Activated T-cell treated with anti-CD3 and anti-CD28 coated beads, Interleukin-2, amount 50 U/mL, for 72 hours (primary cell): ENCODE results near the gene OXA1L. TPM values are rescaled to one million over a fixed set of nuclear protein-coding genes. Genes with fewer than 3 reads are reported as not detected.
"Not testable (repeated sequence)": the region's sequence is repeated elsewhere in the genome, so short reads cannot be mapped to it uniquely, and the experiment has no call there.

Experiments
- ATAC-seq, 2 donors: fragments of 150-1000 bp; cut with Tn5 transposase; replicated peaks in 1 of 2; 2 replicates each; pipeline ENCODE4 v1.10.0; 2021; ENCODE audit warnings: moderate library complexity in 2 of 2, mild to moderate bottlenecking in 1 of 2
- DNase-seq, 2 donors: peaks; one replicate each; pipeline ENCODE4 v3.0.0; 2021 to 2022; ENCODE audit warnings: mixed read lengths in 1 of 2
- H3K27ac Mint-ChIP-seq: one replicate; pipeline ENCODE4 v1.8.0; 2022; ENCODE audit warnings: mild to moderate bottlenecking, moderate library complexity, mixed read lengths
- H3K27me3 Mint-ChIP-seq: one replicate; pipeline ENCODE4 v1.8.0; 2022; ENCODE audit warnings: low read depth, mixed read lengths
- H3K36me3 Mint-ChIP-seq, 2 donors: one replicate each; pipeline ENCODE4 v1.8.0; 2022; ENCODE audit warnings: mixed read lengths in 2 of 2, mild to moderate bottlenecking in 1 of 2; ENCODE audit not compliant: insufficient read depth in 2 of 2
- H3K4me1 Mint-ChIP-seq: one replicate; pipeline ENCODE4 v1.8.0; 2022; ENCODE audit warnings: low read depth, mixed read lengths
- H3K4me3 Mint-ChIP-seq, 2 donors: one replicate each; pipeline ENCODE4 v1.8.0; 2022; ENCODE audit warnings: mild to moderate bottlenecking in 2 of 2, mixed read lengths in 2 of 2, moderate library complexity in 2 of 2
- H3K9me3 Mint-ChIP-seq, 2 donors: one replicate each; pipeline ENCODE4 v1.8.0; 2022; ENCODE audit warnings: mixed read lengths in 2 of 2
- total RNA-seq, 2 donors: library from RNA; stranded (reverse); gene quantifications; one replicate each; pipeline ENCODE4 v1.2.3, GENCODE V29; 2022

OXA1L gene
- total RNA-seq, 2 donors from 2014 or later = 135 to 136 TPM

- no peak for ATAC-seq
- Mint-ChIP-seq H3K27ac (no peak overlapping the region), H3K4me3 (no peak overlapping the region), H3K9me3 (no peaks in the 10 kb centered on the region), H3K27me3 (peaks cover 17% of the 10 kb centered on the region), H3K4me1 (peaks cover 11% of the 10 kb centered on the region), H3K36me3 (no peaks in the 10 kb centered on the region)
- no peak for DNase-seq
Measured at GRCh38 chr14:22793976-22794375, 27.5 kb downstream of the OXA1L start.

DNA sequence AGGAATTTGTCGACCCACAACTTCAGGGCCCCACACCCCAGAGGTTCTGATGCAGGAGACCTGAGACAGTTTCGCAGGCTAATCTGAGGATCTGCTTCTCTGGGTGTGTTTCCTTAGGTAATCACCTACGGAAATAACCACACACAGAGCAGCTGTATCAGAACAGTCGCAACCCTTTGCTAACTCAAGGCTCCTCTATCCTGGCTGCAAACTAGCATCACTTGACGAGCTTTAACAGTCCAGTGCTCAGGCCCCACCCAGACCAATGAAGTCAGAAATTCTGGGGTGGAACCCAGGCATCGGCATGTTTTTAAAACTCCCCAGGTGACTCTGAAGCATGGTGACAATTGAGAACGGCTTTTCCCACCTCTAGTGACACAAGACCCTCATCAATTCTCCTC, 28.1 kb downstream of the OXA1L start:
- Mint-ChIP-seq H3K27me3 (peaks cover 18% of the 10 kb centered on the region), H3K27ac (no peak overlapping the region), H3K4me3 (no peak overlapping the region), H3K36me3 (no peaks in the 10 kb centered on the region), H3K9me3 (no peaks in the 10 kb centered on the region), H3K4me1 (peaks cover 10% of the 10 kb centered on the region)
- no peak for ATAC-seq
- DNase-seq = no peak

- H3K4me3 Mint-ChIP-seq = no peak overlapping the region
- no peaks in the 10 kb centered on the region for H3K4me1 Mint-ChIP-seq
- H3K27ac Mint-ChIP-seq = no peak overlapping the region
- ATAC-seq (no peak), DNase-seq (no peak)
- no peaks in the 10 kb centered on the region for H3K9me3 Mint-ChIP-seq
- no peaks in the 10 kb centered on the region for H3K36me3 Mint-ChIP-seq
- H3K27me3 Mint-ChIP-seq = peaks cover 30% of the 10 kb centered on the region
Measured at GRCh38 chr14:22796087-22796707, 29.7 kb downstream of the OXA1L start.

DNA sequence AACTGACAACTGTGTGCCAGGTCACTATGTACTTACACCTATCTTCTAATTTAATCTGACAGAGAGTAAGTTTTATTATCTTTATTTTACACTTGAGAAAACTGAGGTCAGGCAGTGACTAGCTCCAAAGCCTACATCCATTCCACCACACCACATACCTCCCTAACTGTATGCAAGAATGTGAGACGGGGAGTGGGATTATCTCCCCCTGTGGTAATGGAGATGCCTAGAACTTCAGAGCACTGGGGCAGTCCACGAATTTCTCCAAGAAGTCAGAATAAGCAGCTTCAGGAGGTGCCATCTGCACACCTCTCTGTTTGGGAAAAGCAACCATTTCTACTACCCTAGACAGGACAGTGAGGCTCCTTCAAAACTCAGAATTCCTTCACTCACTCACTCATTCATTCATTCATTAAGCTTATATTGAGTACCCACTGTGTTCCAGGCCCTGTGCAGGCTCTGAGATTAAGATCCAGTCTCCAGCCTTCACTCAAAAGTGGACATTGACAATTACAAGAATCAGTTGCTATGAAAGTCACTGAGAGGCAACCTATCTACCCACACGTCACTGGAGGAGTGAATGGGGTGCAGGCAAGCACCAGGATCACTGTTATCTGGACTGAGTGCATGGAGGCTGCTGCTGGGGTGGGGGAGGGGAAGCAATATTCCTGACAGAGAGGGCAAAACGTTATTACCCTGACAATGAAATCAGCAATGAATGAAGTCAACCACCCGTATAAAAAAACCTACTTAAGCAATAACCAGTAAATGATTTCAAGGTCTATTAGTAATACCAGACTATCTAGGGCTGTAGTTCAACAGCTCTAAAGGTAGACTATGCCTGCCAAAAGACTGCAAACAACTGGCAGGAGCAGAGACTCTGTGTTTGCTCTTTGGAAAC, 30.8 kb downstream of the OXA1L start:
- H3K9me3 Mint-ChIP-seq = no peaks in the 10 kb centered on the region

GRCh38 chr14:22798528-22798927, 32.0 kb downstream of the OXA1L start:
- Mint-ChIP-seq H3K36me3 (no peaks in the 10 kb centered on the region), H3K27me3 (peaks cover 48% of the 10 kb centered on the region), H3K9me3 (no peaks in the 10 kb centered on the region), H3K27ac (no peak overlapping the region), H3K4me3 (no peak overlapping the region), H3K4me1 (no peaks in the 10 kb centered on the region)
- no peak for DNase-seq
- no peak for ATAC-seq

More for the DNA sequence above, 30.8 kb downstream of the OXA1L start:
- Mint-ChIP-seq H3K4me3 (no peak overlapping the region), H3K36me3 (no peaks in the 10 kb centered on the region), H3K4me1 (no peaks in the 10 kb centered on the region), H3K27ac (no peak overlapping the region), H3K27me3 (peaks cover 39% of the 10 kb centered on the region)
- DNase-seq = no peak
- ATAC-seq = no peak

- DNase-seq = no peak
- Mint-ChIP-seq H3K36me3 (no peaks in the 10 kb centered on the region), H3K27ac (no peak overlapping the region), H3K9me3 (no peaks in the 10 kb centered on the region), H3K4me3 (no peak overlapping the region), H3K4me1 (no peaks in the 10 kb centered on the region), H3K27me3 (peaks cover 48% of the 10 kb centered on the region)
- no peak for ATAC-seq
Measured at GRCh38 chr14:22800346-22800745, 33.9 kb downstream of the OXA1L start.

DNA sequence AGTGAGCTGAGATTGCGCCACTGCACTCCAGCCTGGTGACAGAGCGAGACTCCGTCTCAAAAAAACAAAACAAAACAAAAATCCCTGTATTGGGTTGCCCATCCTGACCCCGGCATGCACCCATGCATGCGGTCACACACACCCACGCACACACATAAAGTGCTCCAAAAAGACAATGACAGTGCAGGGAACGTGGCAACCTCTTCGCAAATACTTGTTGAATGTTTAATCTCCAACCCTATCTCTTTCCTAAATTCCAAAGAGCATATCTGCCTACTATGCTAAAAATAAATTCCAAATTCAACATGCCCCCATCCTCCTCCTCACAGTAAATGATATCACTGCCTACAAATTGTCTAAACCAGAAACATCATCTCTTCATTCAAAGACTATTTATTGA, 35.2 kb downstream of the OXA1L start:
- Mint-ChIP-seq H3K27ac (no peak overlapping the region), H3K4me3 (no peak overlapping the region), H3K36me3 (no peaks in the 10 kb centered on the region), H3K27me3 (peaks cover 39% of the 10 kb centered on the region), H3K9me3 (no peaks in the 10 kb centered on the region), H3K4me1 (no peaks in the 10 kb centered on the region)
- ATAC-seq (no peak), DNase-seq (no peak)

GRCh38 chr14:22802860-22803686, 36.6 kb downstream of the OXA1L start:
- no peaks in the 10 kb centered on the region for H3K9me3 Mint-ChIP-seq
- no peak overlapping the region for H3K4me3 Mint-ChIP-seq
- no peak overlapping the region for H3K27ac Mint-ChIP-seq
- H3K27me3 Mint-ChIP-seq = peaks cover 37% of the 10 kb centered on the region
- no peak for ATAC-seq
- H3K4me1 Mint-ChIP-seq = no peaks in the 10 kb centered on the region
- H3K36me3 Mint-ChIP-seq = no peaks in the 10 kb centered on the region
- no peak for DNase-seq

DNA sequence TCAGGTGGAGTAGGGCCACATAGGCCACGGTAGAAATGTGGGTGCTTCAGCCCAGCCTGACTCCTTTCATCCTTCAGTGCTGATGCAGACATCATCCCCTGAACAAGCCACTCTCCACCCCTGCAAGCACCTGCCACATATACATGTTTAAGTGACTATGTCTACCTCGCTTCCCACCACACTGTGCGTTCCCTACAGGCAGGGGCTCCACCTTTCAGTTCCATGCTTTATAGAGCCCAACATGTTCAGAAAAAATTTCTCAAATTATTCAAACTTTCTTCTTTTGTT, 37.1 kb downstream of the OXA1L start:
- Mint-ChIP-seq H3K27me3 (peaks cover 34% of the 10 kb centered on the region), H3K27ac (no peak overlapping the region), H3K9me3 (no peaks in the 10 kb centered on the region), H3K4me3 (no peak overlapping the region), H3K4me1 (no peaks in the 10 kb centered on the region), H3K36me3 (no peaks in the 10 kb centered on the region)
- DNase-seq (no peak), ATAC-seq (no peak)

DNA sequence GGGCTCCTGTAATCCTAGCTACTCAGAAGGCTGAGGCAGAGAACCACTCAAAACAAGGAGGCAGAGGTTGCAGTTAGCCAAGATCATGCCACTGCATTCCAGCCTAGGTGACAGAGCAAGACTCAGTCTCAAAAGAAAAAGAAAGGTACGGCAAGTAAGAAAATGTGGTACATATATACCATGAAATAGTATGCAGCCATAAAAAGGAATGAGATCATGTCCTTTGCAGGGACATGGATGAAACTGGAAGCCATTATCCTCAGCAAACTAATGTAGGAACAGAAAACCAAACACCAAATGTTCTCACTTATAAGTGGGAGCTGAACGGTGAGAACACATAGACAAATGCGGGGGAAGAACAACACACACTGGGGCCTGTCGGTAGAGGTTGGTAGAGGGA, 38.7 kb downstream of the OXA1L start:
- peaks cover 23% of the 10 kb centered on the region for H3K27me3 Mint-ChIP-seq
- not testable (repeated sequence) for H3K4me1 Mint-ChIP-seq, H3K36me3 Mint-ChIP-seq, DNase-seq, ATAC-seq, H3K9me3 Mint-ChIP-seq, H3K4me3 Mint-ChIP-seq, H3K27ac Mint-ChIP-seq

DNA sequence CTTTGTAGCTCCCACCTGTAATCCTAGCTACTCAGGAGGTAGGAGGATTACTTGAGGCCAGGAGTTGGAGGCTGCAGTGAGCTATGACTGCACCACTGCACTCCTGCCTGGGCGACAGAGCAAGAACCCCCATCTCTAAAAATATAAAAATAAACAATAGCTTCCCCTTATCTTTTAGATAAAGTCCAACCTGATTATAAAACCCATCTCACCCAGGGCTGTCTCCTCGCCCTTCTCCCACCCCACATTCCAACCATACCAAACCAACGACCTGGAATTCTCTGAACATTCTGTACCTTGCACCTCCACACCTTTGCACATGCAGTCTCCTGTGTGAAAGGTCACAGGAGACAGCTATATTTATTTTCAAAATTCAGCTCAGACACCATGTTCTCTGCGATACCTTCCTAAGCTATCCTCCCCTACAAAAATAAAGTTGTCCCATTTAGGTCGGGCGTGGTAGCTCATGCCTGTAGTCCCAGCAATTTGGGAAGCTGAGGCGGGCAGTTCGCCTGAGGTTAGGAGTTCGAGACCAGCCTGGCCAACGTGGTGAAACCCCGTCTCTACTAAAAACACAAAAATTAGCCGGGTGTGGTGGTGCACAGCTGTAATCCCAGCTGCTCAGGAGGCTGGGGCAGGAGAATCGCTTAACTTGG, 41.1 kb downstream of the OXA1L start:
- no peak overlapping the region for H3K4me3 Mint-ChIP-seq
- peaks cover 5% of the 10 kb centered on the region for H3K4me1 Mint-ChIP-seq
- ATAC-seq = no peak
- H3K27me3 Mint-ChIP-seq = peaks cover 6% of the 10 kb centered on the region
- no peaks in the 10 kb centered on the region for H3K36me3 Mint-ChIP-seq
- DNase-seq = no peak
- H3K9me3 Mint-ChIP-seq = no peaks in the 10 kb centered on the region
- no peak overlapping the region for H3K27ac Mint-ChIP-seq

GRCh38 chr14:22808388-22809209, 42.1 kb downstream of the OXA1L start:
- H3K4me3 Mint-ChIP-seq = no peak overlapping the region
- no peaks in the 10 kb centered on the region for H3K9me3 Mint-ChIP-seq
- peaks cover 5% of the 10 kb centered on the region for H3K4me1 Mint-ChIP-seq
- ATAC-seq = no peak
- DNase-seq = no peak
- H3K36me3 Mint-ChIP-seq = no peaks in the 10 kb centered on the region
- H3K27me3 Mint-ChIP-seq = no peaks in the 10 kb centered on the region
- H3K27ac Mint-ChIP-seq = no peak overlapping the region
